ENCODE results near the gene SNTB2.

Gene SNTB2

GRCh38 chr16:69349536-69349935, 162.6 kb downstream of the SNTB2 start:
- DNase-seq: no peak

- no peak for DNase-seq
These were observed 163.7 kb downstream of the SNTB2 start for GRCh38 chr16:69350536-69351133.

GRCh38 chr16:69351309-69352027, 164.5 kb downstream of the SNTB2 start, which contains the start of gene TMED6:
TMED6 (minus strand) TSS chr16:69351786; CDS start chr16:69351753, 33 bp downstream.
- no peak for DNase-seq

Data from activated CD4-positive, alpha-beta T cell treated with anti-CD3 and anti-CD28 coated beads, Interleukin-2, amount 50 U/mL, for 48 hours (primary cell).